Psoas muscle (tissue), 8 donors: ENCODE data around the gene CELSR3. TPM values are rescaled to one million over a fixed set of nuclear protein-coding genes. Genes with fewer than 3 reads are reported as not detected.

Experiments used
- ATAC-seq, 4 donors: fragments of 200-7000 bp; cut with Tn5 transposase; one replicate each; pipeline ENCODE4 v1.9.1; 2020; ENCODE audit warnings: moderate library complexity in 3 of 4, mild to moderate bottlenecking in 2 of 4
- DNase-seq, 2 donors: peaks; one replicate each; pipeline ENCODE4 v3.0.0-alpha.2; 2020
- H3K27ac ChIP-seq: fragments of 200-600 bp; one replicate; pipeline ENCODE4 v1.8.0; 2022
- H3K27me3 ChIP-seq, 3 donors: fragments of 200-600 bp in 1 of 3; one replicate each; pipeline versions ENCODE4 v1.6.1 to v1.8.0; 2013 to 2022; ENCODE audit warnings: low read length in 2 of 3, mild to moderate bottlenecking in 2 of 3, moderate library complexity in 1 of 3; ENCODE audit not compliant: insufficient read depth in 3 of 3
- H3K36me3 ChIP-seq, 2 donors: fragments of 200-600 bp in 1 of 2; one replicate each; pipeline versions ENCODE4 v1.6.1 to v1.8.0; 2013 to 2022; ENCODE audit warnings: low read depth in 1 of 2, mild to moderate bottlenecking in 1 of 2, moderate library complexity in 1 of 2; ENCODE audit not compliant: insufficient read depth in 1 of 2
- H3K4me1 ChIP-seq: fragments of 200-600 bp; one replicate; pipeline ENCODE4 v1.8.0; 2022
- H3K4me3 ChIP-seq: fragments of 200-600 bp; one replicate; pipeline ENCODE4 v1.8.0; 2022; ENCODE audit warnings: mild to moderate bottlenecking
- H3K9me3 ChIP-seq: fragments of 200-600 bp; one replicate; pipeline ENCODE4 v1.8.0; 2022
- CTCF ChIP-seq: fragments of 200-600 bp; IDR thresholded peaks from one replicate; pipeline ENCODE4 v1.8.0; 2022; ENCODE audit warnings: antibody characterized with exemption
- WGBS, 3 donors: extraction: QIAGEN DNeasy Blood & Tissue Kit; methylation state at CpG; one replicate each; pipeline versions ENCODE4 v1.1.6 to v1.1.7; 2013; 5-methylcytosine and 5-hydroxymethylcytosine counted together
- intact Hi-C, 2 donors: fragments of 100-400 bp; cut with DNase I; formaldehyde crosslinking; loops; one replicate each; pipeline versions ENCODE4 v1.11.0 to v1.14.2; 2022
- polyA plus RNA-seq, 3 donors: library from polyadenylated mRNA; stranded (reverse); fragments of 200-250 nt; gene quantifications; one replicate each; pipeline ENCODE4 v1.2.3, GENCODE V29; 2013
- total RNA-seq, 4 donors: library from RNA; stranded (reverse); fragmentation: NEBNext Ultra II Directional in 2 of 4; extraction: Animal tissue kit (Norgen Biotek cat#: 25700) in 2 of 4; gene quantifications; one replicate each; pipeline versions ENCODE4 v1.2.1 to v1.2.4, GENCODE V29; 2021 to 2023
- donor health status: healthy with polysubstance abuse.
- donor health status: DM: no; HTN: no; CAD: no; lungs with moderate emphysema.
- donor health status: Bipolar disorder and iron deficiency.
- donor health status: healthy.
- donor health status: DM: yes; HTN: yes; CAD: no.
- donor health status: DM: no; HTN: no; CAD: no.
- donor health status: DM: no; HTN: no; CAD: no.
- donor health status: DM: yes; HTN: yes; CAD: no.

Gene CELSR3
- total and polyA plus RNA-seq, 7 donors: 0.04 to 0.21 (median 0.14) TPM

DNA sequence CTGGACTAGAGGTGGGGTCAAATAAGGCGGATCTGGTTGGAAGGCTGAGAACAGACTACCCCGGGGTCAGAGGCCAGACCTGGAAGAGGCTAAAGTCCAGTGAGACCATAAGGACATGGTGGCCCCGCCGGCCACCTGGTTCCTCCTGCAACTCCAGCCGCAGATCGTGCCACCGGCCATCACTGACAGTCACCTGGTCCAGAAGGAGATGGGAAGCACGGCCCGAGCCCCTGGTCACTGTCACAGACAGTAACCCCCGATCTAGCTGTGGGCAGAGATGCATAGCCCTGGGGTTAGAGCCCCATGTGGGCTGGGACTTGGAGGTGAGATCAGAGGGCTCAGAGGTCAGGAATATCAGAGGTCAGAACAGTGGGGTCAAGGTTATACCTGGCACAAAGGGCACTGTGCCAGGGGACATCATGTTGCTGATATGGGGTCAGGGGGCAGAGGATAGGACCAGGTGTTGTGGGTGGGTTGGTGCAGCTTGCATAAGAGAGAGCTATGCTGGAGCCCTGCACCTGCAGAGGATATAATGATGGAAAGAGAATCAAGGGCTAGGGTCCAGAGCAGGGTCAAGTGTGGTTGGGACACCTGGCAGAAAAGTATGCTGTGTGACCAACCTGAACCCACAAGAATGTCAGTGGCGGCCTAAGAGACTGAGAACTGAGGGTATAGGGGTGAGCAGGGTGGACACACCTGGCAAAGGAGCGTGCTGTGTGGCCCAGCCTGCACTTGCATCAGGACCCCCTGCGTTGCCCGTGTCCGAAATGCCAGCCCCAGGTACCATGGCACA, 9.6 kb downstream of the CELSR3 start:
- 92 to 96% (median 93%) methylated on average over 15 of the region's 15 CpGs for WGBS, 3 donors
- intact Hi-C loops: loop anchor here in 1 of 2 donors (5.0 kb wide), 1 partner anchor 91 kb away; the partner anchor contains the start of gene UCN2
- DNase-seq: no peak
- Histone ChIP-seq H3K4me3 (no peak overlapping the region), H3K27me3 (peaks cover 0 to 2% (median 0%) of the 10 kb centered on the region in 3 donors), H3K36me3 (no peaks in the 10 kb centered on the region), H3K4me1 (no peaks in the 10 kb centered on the region), H3K27ac (no peak overlapping the region), H3K9me3 (no peaks in the 10 kb centered on the region)
- TF ChIP-seq CTCF: no peak
- no peak for ATAC-seq

DNA sequence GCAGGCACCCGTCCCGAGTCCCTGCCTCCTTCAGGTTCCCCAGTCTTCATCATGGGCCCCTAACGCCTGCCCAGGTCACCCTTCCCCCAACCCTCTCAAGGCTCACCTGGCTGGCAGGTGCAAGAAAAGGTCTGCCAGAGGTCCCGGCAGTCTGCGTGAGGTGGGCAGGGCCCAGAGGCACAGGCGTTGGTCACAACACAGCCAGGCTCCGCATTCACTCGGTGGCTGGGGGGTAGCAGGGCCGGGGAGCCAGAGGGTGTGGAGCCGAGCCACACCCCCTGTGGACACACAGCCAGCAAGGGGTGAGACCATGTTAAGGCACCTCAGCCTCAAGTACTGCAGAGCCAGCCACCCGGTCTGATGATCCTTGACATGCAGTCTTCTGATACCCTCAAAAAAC, 10.9 kb downstream of the CELSR3 start:
- Histone ChIP-seq H3K36me3 (no peaks in the 10 kb centered on the region), H3K27ac (no peak overlapping the region), H3K27me3 (no peaks in the 10 kb centered on the region), H3K4me1 (no peaks in the 10 kb centered on the region), H3K4me3 (no peak overlapping the region), H3K9me3 (no peaks in the 10 kb centered on the region)
- intact Hi-C loops: loop anchor here in 1 of 2 donors (5.0 kb wide), 1 partner anchor 89 kb away; the partner anchor contains the start of gene UCN2
- 86 to 89% (median 87%) methylated on average over 11 of the region's 11 CpGs for WGBS, 3 donors
- DNase-seq: no peak
- no peak for ATAC-seq
- no peak for TF ChIP-seq CTCF

DNA sequence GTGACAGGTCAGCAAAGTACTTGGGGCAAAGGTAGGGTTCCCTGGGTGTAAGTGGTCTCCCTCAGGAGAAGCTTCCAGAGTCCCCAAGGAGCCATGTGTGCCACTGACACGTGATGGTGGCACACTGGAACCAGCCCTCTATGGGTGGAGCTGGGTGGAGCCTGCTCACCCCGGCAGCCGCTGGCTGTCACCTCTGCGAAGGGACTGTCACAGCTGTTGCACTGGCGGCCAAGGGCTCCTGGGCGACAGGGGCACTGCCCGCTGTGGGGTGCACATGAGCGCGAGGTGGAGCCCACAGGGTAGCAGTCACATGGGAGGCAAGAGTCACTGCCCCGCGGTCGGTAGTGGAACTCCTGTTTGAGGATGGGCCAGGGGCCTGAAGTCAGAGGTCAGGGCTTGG, 12.0 kb downstream of the CELSR3 start:
- no peaks in the 10 kb centered on the region for H3K36me3 ChIP-seq
- intact Hi-C loops: loop anchor here in 1 of 2 donors (5.0 kb wide), 1 partner anchor 88 kb away; the partner anchor contains the start of gene UCN2
- no peaks in the 10 kb centered on the region for H3K4me1 ChIP-seq
- DNase-seq (no peak), ATAC-seq (peak in 3 of 4 donors; percentile 20 to 64 (median 41))
- H3K27ac ChIP-seq: no peak overlapping the region
- TF ChIP-seq CTCF: no peak
- 49 to 73% (median 59%) methylated on average over 12 of the region's 12 CpGs for WGBS, 3 donors
- H3K9me3 ChIP-seq: no peaks in the 10 kb centered on the region
- H3K27me3 ChIP-seq: no peaks in the 10 kb centered on the region
- no peak overlapping the region for H3K4me3 ChIP-seq

GRCh38 chr3:48648188-48648850, 14.4 kb downstream of the CELSR3 start:
- TF ChIP-seq CTCF: no peak
- Histone ChIP-seq H3K9me3 (no peaks in the 10 kb centered on the region), H3K27ac (no peak overlapping the region), H3K27me3 (no peaks in the 10 kb centered on the region), H3K4me1 (no peaks in the 10 kb centered on the region), H3K4me3 (no peak overlapping the region), H3K36me3 (no peaks in the 10 kb centered on the region)
- WGBS, 3 donors: 80 to 89% (median 82%) methylated on average over 15 of the region's 15 CpGs
- intact Hi-C loops: no loop called here
- DNase-seq (no peak), ATAC-seq (no peak)
